ENCODE data around the gene CSDE1.

CSDE1 gene

DNA sequence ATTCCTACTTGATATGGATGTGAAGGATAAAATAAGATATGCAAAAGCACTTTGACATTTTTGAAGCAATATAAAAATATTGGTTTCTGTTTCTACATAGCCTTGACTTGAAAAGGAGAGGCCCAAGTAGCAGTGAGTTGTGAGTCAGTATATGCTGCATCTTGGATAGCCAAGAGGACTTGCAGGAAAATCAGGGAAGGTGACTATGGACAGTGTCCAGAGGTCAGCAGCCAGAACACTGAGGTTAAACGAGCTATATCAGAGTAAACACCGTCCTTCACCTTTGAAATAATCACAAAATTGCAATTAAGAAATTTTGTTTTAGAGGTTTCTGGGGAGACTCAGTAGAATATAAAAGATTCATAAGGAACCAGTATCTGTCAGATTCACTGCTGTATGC, 55.9 kb downstream of the CSDE1 start:
- no peak for DNase-seq (ENCODE audit: low read depth)

DNA sequence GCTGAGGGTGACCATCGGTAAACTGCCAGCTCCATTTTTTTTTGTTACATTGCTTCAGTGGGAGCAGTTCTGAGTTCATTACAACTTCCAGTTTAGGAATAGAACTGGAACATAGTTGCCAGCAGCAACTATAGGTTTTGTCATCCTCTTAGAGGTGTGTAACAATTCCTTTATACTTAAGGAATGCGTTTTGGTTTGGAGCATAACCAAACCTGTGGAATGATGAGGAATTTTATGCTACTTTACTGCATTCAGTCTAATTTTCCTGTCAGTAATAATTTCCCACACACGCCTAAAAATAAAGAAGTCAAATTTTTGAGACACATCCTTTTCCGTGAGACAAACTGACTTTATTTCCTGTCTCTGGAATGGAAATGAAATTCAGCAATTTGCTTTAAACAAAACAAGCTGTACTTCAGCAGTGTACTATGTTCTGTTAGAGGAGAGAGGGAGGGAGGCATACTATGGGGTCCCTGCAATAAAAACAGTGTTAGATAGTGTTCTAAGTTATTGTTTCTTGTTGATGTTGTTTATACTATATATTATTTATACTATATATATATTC, 57.7 kb downstream of the CSDE1 start:
- DNase-seq (ENCODE audit: low read depth): no peak

DNA sequence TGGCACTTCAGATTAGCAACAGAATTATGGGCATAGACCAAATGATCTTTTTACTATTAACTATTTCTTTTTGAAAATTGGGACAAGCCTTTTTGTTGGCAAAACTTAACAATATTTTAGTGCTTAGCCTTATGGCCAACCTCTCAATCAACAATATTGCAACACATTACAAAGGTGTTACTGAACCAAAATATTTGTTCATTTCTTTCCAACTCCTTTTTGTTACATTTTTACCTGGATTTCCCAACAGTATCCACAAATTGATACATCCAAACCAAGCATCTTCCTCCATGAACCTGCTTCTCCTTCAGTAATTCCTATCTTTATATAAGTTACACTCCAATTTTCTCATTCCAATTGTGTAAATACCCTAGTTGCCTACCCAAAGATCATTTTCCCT, 61.0 kb downstream of the CSDE1 start:
- DNase-seq (ENCODE audit: low read depth): no peak

DNA sequence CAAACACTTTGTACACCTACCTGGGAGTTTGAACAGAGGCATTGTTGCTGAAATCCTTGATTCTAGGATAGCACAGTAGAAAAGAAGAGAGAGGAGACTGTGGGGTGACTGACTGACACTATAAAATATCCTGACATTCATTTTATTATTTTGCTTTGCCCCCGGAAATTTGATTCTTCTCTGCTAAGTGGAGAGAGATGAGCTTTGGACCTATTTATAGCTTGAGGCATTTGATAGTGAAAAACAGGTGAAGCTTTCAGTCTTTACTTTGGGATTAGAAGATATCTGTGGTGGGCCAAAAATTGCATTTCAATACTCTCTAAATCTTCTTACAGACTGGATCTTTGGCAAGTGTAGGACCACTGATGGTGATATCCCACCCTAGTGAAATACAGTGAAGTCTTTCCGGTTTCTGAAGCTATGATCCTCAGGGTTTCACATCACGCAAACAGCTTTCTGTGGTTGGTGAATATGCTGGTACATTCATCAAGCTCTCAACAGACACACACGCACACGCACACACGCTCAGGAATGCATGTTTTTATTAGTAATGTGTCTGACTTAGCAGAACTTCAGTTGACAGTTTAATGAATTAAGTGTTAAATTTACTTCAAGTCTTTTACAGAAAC, 62.2 kb downstream of the CSDE1 start, which contains the start of gene AMPD1:
TSS of gene AMPD1 (minus strand) at position 117 of the 629 bp plus-strand sequence. CDS start at position 42, 75 bp downstream.
- no peak for DNase-seq (ENCODE audit: low read depth)

DNA sequence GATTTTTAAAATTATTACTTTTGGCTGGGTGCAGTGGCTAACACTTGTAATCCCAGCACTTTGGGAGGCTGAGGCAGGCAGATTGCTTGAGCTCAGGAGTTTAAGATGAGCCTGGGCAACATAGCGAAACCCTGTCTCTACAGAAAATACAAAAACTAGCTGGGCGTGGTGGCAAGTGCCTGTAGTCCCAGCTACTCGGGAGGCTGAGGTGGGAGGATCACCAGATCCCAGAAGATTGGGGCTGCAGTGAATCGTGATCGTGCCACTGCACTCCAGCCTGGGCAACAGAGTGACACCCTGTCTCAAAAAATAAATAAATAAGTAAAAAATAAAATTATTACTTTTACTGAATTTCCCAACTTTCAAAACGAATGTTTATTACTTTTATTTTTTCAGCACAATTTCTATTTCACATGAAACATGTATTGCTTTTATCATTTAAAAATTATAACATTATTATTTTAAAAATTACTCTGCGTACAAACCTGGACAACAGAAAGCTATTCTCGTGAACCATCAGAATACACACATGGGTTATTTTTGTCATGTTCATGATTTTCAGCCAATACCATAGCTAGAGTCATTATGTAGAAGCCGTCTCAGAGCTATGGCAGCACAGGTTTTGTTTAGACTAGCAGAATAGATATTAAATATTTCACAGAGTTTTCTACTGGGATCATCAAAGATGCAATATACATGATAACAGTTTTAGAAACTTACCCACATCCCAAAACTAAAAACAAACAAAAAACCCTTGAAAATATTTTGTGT, 63.1 kb downstream of the CSDE1 start:
- no peak for DNase-seq (ENCODE audit: low read depth)

DNA sequence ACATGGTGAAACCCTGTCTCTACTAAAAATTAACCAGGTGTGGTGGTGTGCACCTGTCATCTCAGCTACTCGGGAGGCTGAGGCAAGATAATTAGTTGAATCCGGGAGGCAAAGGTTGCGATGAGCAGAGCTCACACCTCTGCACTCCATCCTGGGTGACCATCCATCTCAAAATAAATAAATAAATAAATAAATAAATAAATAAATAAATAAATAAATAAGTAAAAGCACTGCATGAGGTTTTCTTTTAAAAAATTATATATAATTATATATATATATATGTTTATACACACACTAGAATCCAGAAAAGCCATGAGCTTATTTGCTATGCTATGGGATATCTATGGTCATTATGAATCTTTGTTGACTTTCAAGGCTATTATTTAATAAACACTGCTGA, 64.8 kb downstream of the CSDE1 start:
- DNase-seq (ENCODE audit: low read depth): no peak

DNA sequence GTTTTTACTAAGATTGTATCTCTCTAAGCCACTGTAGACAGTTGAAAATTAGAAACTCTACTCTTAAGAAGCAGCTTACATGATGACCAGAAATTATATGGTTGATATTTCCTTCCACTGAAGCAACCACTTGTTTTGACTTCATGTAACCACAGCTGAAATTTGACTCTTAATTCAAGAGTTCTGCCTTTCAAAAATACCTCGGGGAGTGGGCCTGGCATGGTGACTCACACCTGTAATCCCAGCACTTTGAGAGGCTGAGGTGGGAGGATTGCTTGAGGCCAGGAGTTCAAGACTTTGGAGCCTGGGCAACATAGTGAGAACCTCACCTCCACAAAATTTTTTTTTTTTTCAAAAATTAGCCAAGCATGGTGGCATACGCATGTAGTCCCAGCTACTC, 66.7 kb downstream of the CSDE1 start:
- DNase-seq (ENCODE audit: low read depth): no peak

DNA sequence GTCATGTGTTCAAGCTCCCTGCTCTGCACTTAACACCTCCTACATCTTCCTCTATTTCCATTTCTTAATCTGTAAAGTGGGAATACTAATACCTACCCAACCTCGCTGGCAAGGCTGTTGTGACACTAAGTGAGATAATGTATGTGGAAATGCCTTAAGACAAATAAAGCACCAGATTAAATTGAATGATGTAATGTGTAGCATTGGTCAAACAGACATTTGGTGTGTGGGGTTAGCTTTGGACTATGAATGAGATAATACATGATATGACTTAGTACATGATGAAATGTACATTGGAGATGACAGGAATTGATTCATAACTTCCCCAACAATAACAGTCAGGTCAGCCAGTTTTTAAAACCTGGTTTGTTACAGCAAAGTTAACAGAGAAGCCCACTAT, 67.6 kb downstream of the CSDE1 start:
- no peak for DNase-seq (ENCODE audit: low read depth)

DNA sequence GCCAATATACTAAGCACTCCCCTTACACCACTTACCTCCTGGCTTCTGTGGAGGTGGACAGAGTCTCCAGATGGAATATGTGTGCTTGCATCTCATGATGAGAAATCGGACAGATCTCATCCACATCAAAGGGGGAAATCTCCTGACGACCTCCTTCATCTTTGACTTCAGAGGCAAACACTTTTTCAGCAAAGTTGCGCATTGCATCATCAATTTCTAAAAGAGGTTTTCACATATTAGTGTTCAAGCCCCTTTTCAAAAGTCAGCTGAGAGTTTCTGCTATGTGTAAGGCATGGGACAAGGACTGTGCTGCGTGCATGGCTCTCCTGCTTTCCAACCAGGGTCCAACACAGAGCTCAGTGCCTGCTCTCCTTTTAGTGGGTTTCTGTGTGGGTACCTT, 69.3 kb downstream of the CSDE1 start:
- no peak for DNase-seq (ENCODE audit: low read depth)

DNA sequence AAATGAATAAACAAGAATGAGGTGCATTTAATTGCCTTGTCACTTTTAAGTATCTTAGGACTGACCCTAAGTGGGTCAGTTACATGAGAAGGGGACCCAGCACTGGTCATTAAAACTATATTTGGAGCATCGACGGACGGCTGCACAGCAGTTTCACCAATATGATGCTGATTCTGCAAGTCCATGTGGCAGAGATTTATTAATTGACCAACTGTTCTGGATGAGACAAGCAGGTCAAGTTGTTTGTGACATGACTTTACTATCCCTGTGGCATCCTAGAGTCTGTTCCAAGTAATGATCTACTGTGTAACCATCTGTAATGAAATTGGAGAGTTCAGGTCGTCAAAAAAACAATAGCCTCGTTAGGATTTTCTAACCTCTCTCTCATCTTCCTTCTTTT, 71.9 kb downstream of the CSDE1 start:
- no peak for DNase-seq (ENCODE audit: low read depth)

DNA sequence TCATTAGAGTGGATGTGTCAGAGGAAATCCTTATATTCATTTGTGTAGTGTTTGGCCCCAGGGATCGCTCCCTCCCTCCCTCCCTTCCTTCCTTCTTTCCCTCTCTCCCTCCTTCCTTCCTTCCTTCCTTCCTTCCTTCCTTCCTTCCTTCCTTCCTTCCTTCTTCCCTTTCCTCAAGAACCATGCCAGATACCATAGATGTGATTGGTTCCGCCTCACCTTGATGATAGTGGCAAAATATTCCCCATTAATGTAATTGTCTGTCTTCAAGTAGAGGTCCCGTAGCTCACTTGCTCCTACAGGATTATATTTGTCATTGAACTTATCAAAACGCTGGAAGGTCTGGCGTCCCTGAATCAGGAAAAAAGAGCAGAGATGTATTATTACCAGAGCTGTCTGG, 80.1 kb downstream of the CSDE1 start:
- no peak for DNase-seq (ENCODE audit: low read depth)

DNA sequence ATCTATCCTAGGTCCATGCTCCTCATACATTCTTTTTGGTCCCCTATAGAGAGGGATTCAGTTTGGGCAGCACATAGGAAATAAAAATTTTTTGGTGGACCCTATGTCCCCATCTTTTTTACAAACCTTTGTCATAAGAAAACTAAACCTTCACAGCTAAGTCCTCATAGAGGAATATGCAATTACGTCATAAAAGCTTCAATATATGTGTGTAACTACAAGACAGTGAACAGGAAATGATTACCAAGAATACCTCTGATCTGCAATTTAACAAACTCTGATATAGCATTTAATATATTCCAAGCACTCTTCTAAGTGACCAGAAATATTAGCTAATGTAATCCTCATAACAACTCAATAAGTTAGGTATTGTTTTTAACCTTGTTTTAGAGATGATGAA, 81.7 kb downstream of the CSDE1 start:
- no peak for DNase-seq (ENCODE audit: low read depth)

DNA sequence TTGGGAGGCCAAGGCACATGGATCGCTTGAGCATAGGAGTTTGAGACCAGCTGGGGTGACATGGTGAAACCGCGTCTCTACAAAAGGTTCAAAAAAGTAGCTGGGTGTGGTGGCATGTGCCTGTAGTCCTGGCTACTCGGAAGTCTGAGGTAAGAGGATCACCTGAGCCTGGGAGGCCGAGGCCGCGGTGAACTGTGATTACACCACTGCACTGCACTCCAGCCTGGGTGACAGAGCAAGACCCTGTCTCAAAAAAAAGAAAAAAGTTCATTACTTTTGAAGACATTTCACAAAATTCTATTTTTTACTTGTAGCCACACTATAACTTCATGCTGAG, 85.9 kb downstream of the CSDE1 start:
- no peak for DNase-seq (ENCODE audit: low read depth)

DNA sequence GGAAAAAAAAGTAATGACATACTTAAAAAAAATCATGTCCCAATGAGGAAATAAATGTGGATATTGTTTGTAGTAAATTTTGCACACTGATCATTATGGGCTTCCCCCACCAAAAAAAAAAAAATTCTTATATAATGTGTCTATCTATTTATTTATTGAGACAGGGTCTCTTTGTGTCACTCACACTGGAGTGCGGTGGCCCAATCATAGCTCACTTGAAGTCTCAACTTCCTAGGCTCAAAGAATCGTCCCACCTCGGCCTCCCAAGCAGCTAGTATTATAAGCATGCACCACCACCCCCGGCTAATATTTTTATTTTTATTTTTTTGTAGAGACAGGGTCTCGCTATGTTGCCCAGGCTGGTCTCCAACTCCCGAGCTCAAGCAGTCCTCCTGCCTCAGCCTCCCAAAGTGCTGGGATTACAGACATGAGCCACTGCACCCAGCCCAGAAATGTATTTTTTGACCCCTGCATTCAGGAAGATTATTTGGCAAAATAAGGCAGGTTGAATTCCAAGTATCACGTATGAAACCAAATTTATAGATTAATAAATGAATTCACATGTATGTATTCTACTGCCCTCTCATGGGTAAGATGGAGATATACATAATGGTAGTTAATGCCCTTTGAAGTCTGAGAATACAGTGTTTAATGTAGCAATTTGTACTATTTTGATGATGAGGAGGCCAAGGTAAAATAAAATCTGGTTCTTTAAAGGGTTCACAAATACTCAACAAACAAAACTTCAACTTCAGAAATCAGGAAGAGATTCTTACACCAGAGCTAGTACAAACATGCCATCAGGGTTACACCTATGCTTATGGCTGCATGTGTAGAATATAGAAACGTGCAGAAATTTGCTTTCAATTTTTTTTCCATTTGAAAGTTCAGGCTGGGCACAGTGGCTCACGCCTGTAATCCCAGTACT, 86.5 kb downstream of the CSDE1 start:
- no peak for DNase-seq (ENCODE audit: low read depth)

DNA sequence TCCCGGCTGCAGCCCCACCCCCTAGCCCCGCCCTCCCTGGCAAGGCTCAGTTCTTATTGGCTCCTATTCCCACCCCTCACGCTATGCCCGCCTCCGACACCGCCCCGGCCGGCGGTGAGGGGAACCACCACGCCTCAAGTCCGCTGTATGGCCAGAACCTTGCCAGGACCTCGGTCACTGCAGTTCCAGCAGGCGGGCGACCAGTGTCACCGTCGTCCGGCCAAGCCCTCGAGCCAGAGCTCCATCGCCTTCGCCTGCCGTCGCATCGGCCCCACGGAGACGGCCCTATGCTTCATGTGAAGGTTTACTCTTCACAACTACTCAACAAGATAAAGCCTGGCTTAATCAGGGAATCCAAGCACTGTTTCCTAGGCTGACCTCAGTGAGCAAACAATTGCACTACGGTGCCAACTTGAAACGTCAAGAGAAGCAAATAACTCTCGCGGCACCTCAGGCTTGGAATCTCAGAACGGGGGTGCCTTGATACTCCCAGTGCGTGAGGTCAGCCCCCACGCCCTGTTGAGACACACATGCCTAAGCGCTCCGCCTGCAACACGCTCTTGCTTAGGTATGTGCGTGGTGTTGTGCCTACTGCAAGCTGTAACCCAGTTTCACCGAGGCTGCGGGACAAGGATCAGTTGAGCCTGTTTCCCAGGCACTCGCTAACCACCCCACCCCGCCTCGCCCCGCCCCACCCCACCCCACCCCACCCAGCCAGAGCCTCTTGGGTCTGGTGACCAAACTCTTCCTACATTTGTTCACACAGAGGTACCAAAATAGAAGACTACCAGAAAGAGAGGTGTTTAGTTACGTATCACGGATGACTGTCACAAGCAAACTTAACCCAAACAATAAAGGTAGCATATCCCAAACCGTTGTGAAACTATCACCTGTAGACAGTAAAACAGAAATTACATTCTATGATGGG, 87.4 kb downstream of the CSDE1 start:
- DNase-seq (ENCODE audit: low read depth): peak; percentile 76

DNA sequence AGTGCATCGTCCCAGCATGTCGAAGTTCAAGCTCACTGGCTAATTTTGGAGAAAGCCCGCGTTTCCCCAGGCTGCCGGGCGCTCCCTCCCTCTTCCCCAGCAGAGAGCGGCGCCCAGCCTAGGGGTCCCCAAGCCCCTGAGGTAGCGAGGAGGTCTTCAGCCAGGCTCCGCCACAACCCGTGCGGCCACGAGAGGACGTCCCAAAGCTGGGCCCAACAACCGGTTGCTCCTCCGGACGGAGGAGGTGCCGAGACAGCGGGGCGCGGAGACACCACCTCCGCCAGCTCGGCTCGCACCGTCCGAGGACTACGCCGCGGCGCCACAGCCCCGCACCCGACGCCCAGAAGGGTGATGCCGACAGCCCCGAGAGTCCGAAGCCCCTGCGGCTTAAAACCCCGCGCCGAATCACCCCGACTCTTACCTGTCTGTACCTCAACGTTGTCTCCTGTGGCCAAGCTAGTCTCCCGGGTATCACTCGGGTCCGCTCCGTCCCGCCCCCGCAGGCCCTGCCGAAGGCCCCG, 88.2 kb downstream of the CSDE1 start, which contains the start of gene DENND2C:
TSS of gene DENND2C (minus strand) at position 488 of the 521 bp plus-strand sequence. CDS start 44,065 bp downstream, outside the sequence.
- no peak for DNase-seq (ENCODE audit: low read depth)

DNA sequence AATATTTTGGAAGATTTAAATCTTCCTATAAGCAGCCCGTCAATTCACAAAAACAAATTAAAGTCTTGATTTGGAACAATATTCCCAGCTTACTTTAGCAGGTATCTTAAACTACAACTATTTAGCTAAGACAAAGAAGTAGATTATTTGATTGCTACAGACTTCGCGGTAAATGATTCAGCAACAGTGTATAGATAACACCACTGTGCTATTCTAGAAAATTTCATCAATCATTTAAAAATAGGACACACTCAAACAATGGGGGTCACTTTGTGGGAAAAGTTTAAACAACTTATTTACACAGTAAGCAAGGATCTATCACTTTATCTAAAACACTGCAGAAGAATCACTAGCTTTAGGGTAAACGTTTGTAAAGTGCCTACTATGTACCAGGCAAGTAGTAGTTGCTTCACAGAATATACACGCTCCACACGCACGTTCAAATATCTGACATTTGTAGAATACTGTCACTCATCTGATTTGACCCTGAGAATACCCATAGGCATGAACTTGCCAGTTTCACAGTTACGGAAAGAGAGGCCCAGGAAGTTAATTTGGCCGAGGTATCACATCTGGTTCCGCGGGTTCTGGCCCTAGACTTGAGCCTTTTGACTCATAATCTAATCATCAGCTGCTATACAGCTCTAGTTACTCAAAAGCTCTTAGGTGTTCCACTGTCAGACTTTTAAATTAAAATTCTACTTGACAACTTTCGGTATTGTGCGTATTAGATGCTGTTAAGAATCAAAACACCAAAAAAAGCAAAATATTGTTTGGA, 88.8 kb downstream of the CSDE1 start:
- no peak for DNase-seq (ENCODE audit: low read depth)

DNA sequence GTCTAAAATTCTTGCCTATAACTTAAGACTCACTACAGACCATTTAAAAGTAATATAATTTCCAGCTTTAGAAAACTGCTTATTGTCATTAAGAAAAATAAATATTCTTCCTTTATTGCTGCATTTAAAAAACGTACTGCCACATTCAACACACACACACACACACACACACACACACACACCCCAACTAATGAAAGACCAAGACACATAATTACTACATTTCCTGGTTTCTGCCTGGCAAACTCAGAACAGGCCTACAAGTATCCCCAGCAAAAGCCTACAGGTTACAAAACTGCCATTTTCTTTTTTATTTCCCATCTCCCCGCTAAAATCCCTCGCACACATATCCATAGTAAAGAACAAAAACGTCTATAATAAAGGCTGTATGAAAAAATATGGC, 89.4 kb downstream of the CSDE1 start:
- no peak for DNase-seq (ENCODE audit: low read depth)

DNA sequence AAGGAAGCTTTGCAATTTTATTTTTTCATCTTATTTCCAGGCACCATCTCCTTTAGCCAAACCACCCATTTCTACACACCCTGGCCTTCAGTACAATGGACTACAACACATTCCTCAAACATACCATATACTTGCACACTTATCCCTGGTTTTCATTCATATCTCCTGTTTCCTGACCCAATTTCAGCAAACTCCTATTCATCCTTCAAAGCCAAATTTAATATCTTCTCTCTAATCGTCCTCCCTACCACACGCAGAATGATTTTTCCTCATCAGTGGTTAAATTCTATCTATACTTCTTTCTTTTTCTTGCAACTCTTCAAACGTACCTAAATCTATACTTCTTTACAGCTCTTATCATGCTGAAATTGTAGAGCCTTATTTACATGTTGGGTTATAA, 90.8 kb downstream of the CSDE1 start:
- no peak for DNase-seq (ENCODE audit: low read depth)

All from stimulated activated CD4-positive, alpha-beta T cell treated with anti-CD3 and anti-CD28 coated beads, Interleukin-2, amount 100 ng/mL, for 4 hours (primary cell).